AG04450 (cell line): ENCODE data around the gene TOMM22. TPM values are rescaled to one million over a fixed set of nuclear protein-coding genes. Genes with fewer than 3 reads are reported as not detected.

Experiments used
- CTCF ChIA-PET: fragments of 300-600, 350-600 bp; formaldehyde crosslinking; extraction: SDS; loops from one replicate; lab custom pipeline; 2022; ENCODE audit warnings: antibody characterized with exemption, inconsistent platforms; lab: Charles Lee
- POLR2A ChIA-PET: fragments of 350-600 bp; formaldehyde crosslinking; extraction: SDS; loops from one replicate; lab custom pipeline; 2021; ENCODE audit warnings: antibody characterized with exemption, inconsistent platforms; lab: Yijun Ruan, JAX
- DNase-seq: peaks from one replicate; pipeline ENCODE4 v3.0.0-alpha.2; 2011; ENCODE audit warnings: low read depth, low spot score
- H3K27ac ChIP-seq: one replicate; pipeline ENCODE4 v1.5.1; 2012; ENCODE audit warnings: low read depth, low read length, control low read depth
- H3K27me3 ChIP-seq: one replicate; pipeline ENCODE4 v1.6.0; 2012; ENCODE audit warnings: low read length; ENCODE audit not compliant: control insufficient read depth, insufficient read depth
- H3K4me3 ChIP-seq: 2 replicates; pipeline ENCODE4 v1.5.1; 2011; ENCODE audit warnings: mild to moderate bottlenecking, low read depth, low read length, control low read depth
- H3K9me3 ChIP-seq: 2 replicates; pipeline ENCODE4 v1.5.1; 2012; ENCODE audit warnings: low read length; ENCODE audit not compliant: control insufficient read depth, insufficient read depth
- polyA plus RNA-seq: library from polyadenylated mRNA; depleted of rRNA; stranded (reverse); fragments of >200 nt; gene quantifications from 2 replicates; pipeline ENCODE4 v1.2.3, GENCODE V29; 2011
- TF ChIP-seq, protein P1 (sequence below): IDR thresholded peaks from 2 replicates; pipeline ENCODE4 v1.5.1; 2011; ENCODE audit warnings: low read depth, low read length, control low read depth, inconsistent platforms

TOMM22 gene
- polyA plus RNA-seq, 1 experiment = 68.9 TPM

DNA sequence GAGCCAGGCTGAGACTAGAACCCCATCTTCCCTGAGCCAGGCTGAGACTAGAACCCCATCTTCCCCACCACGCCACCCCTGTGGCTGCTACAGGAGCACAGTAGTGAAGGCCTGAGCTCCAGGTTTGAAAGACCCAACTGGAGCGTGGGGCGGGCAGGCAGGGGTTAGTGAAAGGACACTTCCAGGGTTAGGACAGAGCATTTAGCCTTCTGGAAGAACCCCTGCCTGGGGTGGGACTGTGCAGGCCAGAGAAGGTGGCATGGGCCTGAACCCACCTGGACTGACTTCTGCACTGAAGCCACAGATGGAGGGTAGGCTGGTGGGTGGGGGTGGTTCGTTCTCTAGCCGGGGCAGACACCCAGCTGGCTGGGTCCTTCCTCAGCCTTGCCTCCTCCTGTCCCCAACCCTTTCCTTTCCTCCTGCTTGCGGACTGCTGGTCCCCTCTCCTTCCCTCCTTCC, 50.0 kb downstream of the TOMM22 start:
- Histone ChIP-seq H3K4me3 (no peak overlapping the region), H3K27ac (no peak overlapping the region), H3K9me3 (no peaks in the 10 kb centered on the region; the same call in 1 of the 2 replicates), H3K27me3 (no peaks in the 10 kb centered on the region)
- no peak for DNase-seq
- POLR2A ChIA-PET = interaction anchor here (0.7 kb wide), 2 partner anchors 9 to 30 kb away, joined by 3 to 5 read pairs; no protein-coding TSS in a partner anchor
- CTCF ChIA-PET = interaction anchor here (0.7 kb wide), 1 partner anchor 36 kb away, joined by 3 read pairs; no protein-coding TSS in a partner anchor
- TF ChIP-seq, protein P1, sequence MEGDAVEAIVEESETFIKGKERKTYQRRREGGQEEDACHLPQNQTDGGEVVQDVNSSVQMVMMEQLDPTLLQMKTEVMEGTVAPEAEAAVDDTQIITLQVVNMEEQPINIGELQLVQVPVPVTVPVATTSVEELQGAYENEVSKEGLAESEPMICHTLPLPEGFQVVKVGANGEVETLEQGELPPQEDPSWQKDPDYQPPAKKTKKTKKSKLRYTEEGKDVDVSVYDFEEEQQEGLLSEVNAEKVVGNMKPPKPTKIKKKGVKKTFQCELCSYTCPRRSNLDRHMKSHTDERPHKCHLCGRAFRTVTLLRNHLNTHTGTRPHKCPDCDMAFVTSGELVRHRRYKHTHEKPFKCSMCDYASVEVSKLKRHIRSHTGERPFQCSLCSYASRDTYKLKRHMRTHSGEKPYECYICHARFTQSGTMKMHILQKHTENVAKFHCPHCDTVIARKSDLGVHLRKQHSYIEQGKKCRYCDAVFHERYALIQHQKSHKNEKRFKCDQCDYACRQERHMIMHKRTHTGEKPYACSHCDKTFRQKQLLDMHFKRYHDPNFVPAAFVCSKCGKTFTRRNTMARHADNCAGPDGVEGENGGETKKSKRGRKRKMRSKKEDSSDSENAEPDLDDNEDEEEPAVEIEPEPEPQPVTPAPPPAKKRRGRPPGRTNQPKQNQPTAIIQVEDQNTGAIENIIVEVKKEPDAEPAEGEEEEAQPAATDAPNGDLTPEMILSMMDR = no peak

DNA sequence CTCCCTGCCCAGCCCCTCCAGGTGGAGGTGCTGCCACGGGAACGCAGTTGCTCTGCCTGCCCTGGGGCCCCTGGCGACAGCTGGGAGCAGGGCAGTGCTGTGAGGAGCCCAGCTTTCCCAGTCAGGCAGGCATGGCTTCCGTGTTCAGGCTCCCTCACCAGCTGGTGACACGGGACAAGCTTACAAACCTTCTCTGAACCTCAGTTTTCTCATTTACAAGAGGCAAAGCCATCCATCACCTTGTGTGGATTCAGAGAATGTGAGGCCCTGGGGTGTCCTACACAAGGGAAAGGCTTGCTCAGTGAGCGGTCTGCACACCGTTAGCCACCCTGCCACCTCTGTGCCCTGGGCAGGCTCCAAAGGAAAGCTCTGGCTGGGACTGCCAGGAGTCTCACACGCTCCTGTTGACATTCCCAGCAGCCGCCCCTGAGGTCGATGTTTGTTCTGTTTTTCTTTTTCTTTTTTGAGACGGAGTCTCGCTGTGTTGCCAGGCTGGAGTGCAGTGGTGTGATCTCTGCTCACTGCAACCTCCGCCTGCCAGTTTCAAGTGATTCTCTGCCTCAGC, 50.6 kb downstream of the TOMM22 start:
- TF ChIP-seq, protein P1 = no peak

DNA sequence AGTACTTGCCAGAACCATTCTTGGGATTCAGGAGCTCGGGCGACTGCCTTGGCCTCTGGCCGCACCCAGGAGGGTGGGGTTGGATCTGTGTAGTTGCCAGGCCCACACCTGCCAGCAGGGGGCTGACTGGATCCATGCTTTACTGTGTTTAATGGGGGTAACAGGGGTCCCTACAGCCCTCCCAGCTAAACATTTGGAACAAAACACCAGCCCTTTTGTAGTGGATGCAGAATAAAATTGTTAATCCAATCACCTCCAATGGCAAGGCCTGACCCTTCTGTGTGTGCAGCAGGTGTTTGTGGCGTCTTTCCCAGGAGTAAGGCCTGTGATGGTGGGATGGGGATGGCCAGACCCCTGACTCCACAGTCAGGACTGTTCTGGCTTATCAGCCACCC, 51.6 kb downstream of the TOMM22 start:
- Histone ChIP-seq H3K27me3 (no peaks in the 10 kb centered on the region), H3K27ac (peak overlapping the region; percentile 31), H3K9me3 (no peaks in the 10 kb centered on the region; the same call in 1 of the 2 replicates), H3K4me3 (no peak overlapping the region)
- TF ChIP-seq, protein P1 = peak; percentile 76
- ChIA-PET CTCF (interaction anchor here (0.9 to 2.9 kb wide), 5 partner anchors 9 to 36 kb away, joined by 3 to 19 read pairs (median 3); no protein-coding TSS in a partner anchor), POLR2A (interaction anchor here (0.9 to 1.3 kb wide), 2 partner anchors 14 to 28 kb away, joined by 3 to 4 read pairs; partner anchors contain the start of gene GTPBP1)
- no peak for DNase-seq

More for the DNA sequence above, 50.6 kb downstream of the TOMM22 start:
- Histone ChIP-seq H3K9me3 (no peaks in the 10 kb centered on the region; the same call in 1 of the 2 replicates), H3K27me3 (no peaks in the 10 kb centered on the region), H3K4me3 (no peak overlapping the region), H3K27ac (peak overlapping the region; percentile 21)
- DNase-seq = no peak
- ChIA-PET POLR2A (interaction anchor here (0.5 to 0.7 kb wide), 2 partner anchors 28 to 29 kb away, joined by 3 to 5 read pairs; no protein-coding TSS in a partner anchor), CTCF (interaction anchor here (0.9 to 1.3 kb wide), 2 partner anchors 11 to 13 kb away, joined by 3 to 4 read pairs; no protein-coding TSS in a partner anchor)

DNA sequence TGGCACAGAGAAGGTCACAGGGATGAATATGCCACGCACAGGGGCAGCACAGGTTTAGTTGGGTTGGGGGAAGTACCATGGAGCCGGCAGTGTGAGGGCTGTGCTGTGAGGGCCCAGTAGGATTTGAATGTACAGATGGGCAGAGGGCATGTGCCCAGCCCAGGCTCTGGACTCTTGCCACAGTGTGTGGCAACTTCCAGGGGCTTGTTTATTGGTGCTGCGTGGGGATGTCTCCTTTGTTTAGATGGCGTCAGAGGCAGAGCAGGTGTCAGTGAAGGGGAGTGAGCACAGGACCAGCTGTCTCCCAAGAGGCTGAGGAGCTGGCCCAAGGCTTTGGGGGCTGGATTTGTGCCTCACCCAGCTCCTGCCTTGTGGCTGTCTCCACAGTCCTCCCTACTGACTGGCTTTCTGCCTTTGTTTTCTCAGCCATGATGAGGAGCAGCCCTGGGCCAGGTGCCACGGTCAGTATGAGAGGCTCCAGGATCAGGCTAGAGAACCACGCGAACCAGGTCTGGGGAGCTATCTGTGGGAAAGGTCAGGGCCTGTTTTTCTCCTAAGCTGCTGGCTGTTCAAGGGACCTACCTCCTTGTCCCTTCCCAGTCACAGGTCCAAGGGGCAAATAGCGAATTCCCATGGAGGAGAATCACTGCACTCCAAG, 52.1 kb downstream of the TOMM22 start:
- Histone ChIP-seq H3K27me3 (no peaks in the 10 kb centered on the region), H3K4me3 (no peak overlapping the region), H3K27ac (peak overlapping the region; percentile 74), H3K9me3 (no peaks in the 10 kb centered on the region; the same call in 1 of the 2 replicates)
- TF ChIP-seq, protein P1 = no peak
- POLR2A ChIA-PET = interaction anchor here (0.9 to 1.3 kb wide), 2 partner anchors 15 to 28 kb away, joined by 3 to 4 read pairs; partner anchors contain the start of gene GTPBP1
- DNase-seq = peak; percentile 32
- CTCF ChIA-PET = interaction anchor here (1.1 to 2.9 kb wide), 4 partner anchors 9 to 35 kb away, joined by 3 to 19 read pairs (median 4); no protein-coding TSS in a partner anchor
